H9 (cell line): ENCODE measurements around the gene DIAPH3. TPM values are rescaled to one million over a fixed set of nuclear protein-coding genes. Genes with fewer than 3 reads are reported as not detected.

Experiments
- DNase-seq: peaks from one replicate; pipeline ENCODE4 v3.0.0-alpha.2; 2017
- H2AFZ ChIP-seq: one replicate; pipeline ENCODE4 v1.6.1; 2013; ENCODE audit warnings: mild to moderate bottlenecking, low read length, control low read depth, moderate library complexity
- H2AK5ac ChIP-seq: 2 replicates; pipeline ENCODE4 v1.6.1; 2013; ENCODE audit warnings: low read length, control low read depth, mixed read lengths; ENCODE audit not compliant: insufficient read length
- H2BK120ac ChIP-seq: one replicate; pipeline ENCODE4 v1.6.1; 2013; ENCODE audit warnings: low read depth, mild to moderate bottlenecking, low read length, control low read depth, inconsistent platforms; ENCODE audit not compliant: poor library complexity, severe bottlenecking
- H2BK12ac ChIP-seq: 2 replicates; pipeline ENCODE4 v1.6.1; 2013; ENCODE audit warnings: low read length, control low read depth, mixed read lengths, low read depth; ENCODE audit not compliant: insufficient read length
- H2BK15ac ChIP-seq: 2 replicates; pipeline ENCODE4 v1.6.1; 2013; ENCODE audit warnings: low read depth, low read length, control low read depth
- H2BK20ac ChIP-seq: one replicate; pipeline ENCODE4 v1.6.1; 2013; ENCODE audit warnings: low read depth, mild to moderate bottlenecking, low read length, control low read depth, inconsistent platforms; ENCODE audit not compliant: poor library complexity, severe bottlenecking
- H2BK5ac ChIP-seq: 2 replicates; pipeline ENCODE4 v1.6.1; 2013; ENCODE audit warnings: low read length, control low read depth, mixed read lengths; ENCODE audit not compliant: insufficient read length
- H3K14ac ChIP-seq: 2 replicates; pipeline ENCODE4 v1.6.1; 2013; ENCODE audit warnings: low read length, control low read depth; ENCODE audit not compliant: insufficient read depth
- H3K18ac ChIP-seq: 2 replicates; pipeline ENCODE4 v1.6.1; 2013; ENCODE audit warnings: low read depth, mild to moderate bottlenecking, mixed read lengths, low read length, control low read depth; ENCODE audit not compliant: insufficient read length
- H3K23ac ChIP-seq: 2 replicates; pipeline ENCODE4 v1.6.1; 2013; ENCODE audit warnings: low read length, control low read depth, mixed read lengths, low read depth; ENCODE audit not compliant: insufficient read length
- H3K23me2 ChIP-seq: 2 replicates; pipeline ENCODE4 v1.6.1; 2013; ENCODE audit warnings: low read depth, mild to moderate bottlenecking, mixed read lengths, low read length, control low read depth; ENCODE audit not compliant: insufficient read length, poor library complexity, severe bottlenecking
- H3K27ac ChIP-seq: 2 replicates; pipeline ENCODE4 v1.5.1; 2013; ENCODE audit warnings: low read length, control low read depth, mixed read lengths, low read depth; ENCODE audit not compliant: insufficient read length
- H3K27me3 ChIP-seq: 2 replicates; pipeline ENCODE4 v1.6.1; 2013; ENCODE audit warnings: low read length, control low read depth, inconsistent platforms; ENCODE audit not compliant: insufficient read depth
- H3K4ac ChIP-seq: 2 replicates; pipeline ENCODE4 v1.6.1; 2013; ENCODE audit warnings: low read depth, mild to moderate bottlenecking, control low read depth, inconsistent platforms, low read length, moderate library complexity
- H3K4me1 ChIP-seq: 2 replicates; pipeline ENCODE4 v1.6.1; 2013; ENCODE audit warnings: low read length, control low read depth, inconsistent platforms; ENCODE audit not compliant: insufficient read depth
- H3K4me2 ChIP-seq: 2 replicates; pipeline ENCODE4 v1.6.1; 2013; ENCODE audit warnings: low read length, control low read depth, mixed read lengths; ENCODE audit not compliant: insufficient read length, insufficient read depth
- H3K56ac ChIP-seq: 2 replicates; pipeline ENCODE4 v1.6.1; 2013; ENCODE audit warnings: low read depth, mild to moderate bottlenecking, mixed read lengths, low read length, control low read depth; ENCODE audit not compliant: insufficient read length
- H3K79me1 ChIP-seq: 2 replicates; pipeline ENCODE4 v1.6.1; 2013; ENCODE audit warnings: low read depth, mild to moderate bottlenecking, moderate library complexity, low read length, control low read depth, inconsistent platforms; ENCODE audit not compliant: insufficient read depth, poor library complexity, severe bottlenecking
- H3K79me2 ChIP-seq: 2 replicates; pipeline ENCODE4 v1.6.1; 2013; ENCODE audit warnings: low read length, control low read depth, inconsistent platforms; ENCODE audit not compliant: insufficient read depth
- H3K9ac ChIP-seq: 2 replicates; pipeline ENCODE4 v1.6.1; 2013; ENCODE audit warnings: low read length, control low read depth, mixed read lengths; ENCODE audit not compliant: insufficient read length; ENCODE audit errors: extremely low read depth
- H3K9me3 ChIP-seq: one replicate; pipeline ENCODE4 v1.6.1; 2013; ENCODE audit warnings: low read depth, low read length, inconsistent platforms; ENCODE audit not compliant: control insufficient read depth
- H3T11ph ChIP-seq: one replicate; pipeline ENCODE4 v1.6.1; 2013; ENCODE audit warnings: mild to moderate bottlenecking, low read length, control low read depth, inconsistent platforms
- H4K20me1 ChIP-seq: one replicate; pipeline ENCODE4 v1.6.1; 2013; ENCODE audit not compliant: control insufficient read depth, insufficient read length, insufficient read depth
- H4K5ac ChIP-seq: 2 replicates; pipeline ENCODE4 v1.6.1; 2013; ENCODE audit warnings: low read depth, mild to moderate bottlenecking, mixed read lengths, low read length, control low read depth; ENCODE audit not compliant: insufficient read length
- H4K8ac ChIP-seq: replicated peaks from 2 replicates; pipeline ENCODE4 v1.6.1; 2013; ENCODE audit warnings: low read length, control low read depth, mixed read lengths, low read depth; ENCODE audit not compliant: insufficient read length
- H4K91ac ChIP-seq: 2 replicates; pipeline ENCODE4 v1.6.1; 2013; ENCODE audit warnings: low read depth, mild to moderate bottlenecking, moderate library complexity, mixed read lengths, low read length, control low read depth; ENCODE audit not compliant: insufficient read length
- H3K27ac Mint-ChIP-seq, 3 experiments: 2 replicates in 2 of 3; 3 replicates in 1 of 3; pipeline ENCODE4 v1.8.0; 2020 to 2021; ENCODE audit warnings: mixed read lengths in 3 of 3, mild to moderate bottlenecking in 1 of 3, moderate library complexity in 1 of 3
- H3K27me3 Mint-ChIP-seq: 2 replicates; pipeline ENCODE4 v1.8.0; 2021; ENCODE audit warnings: low read depth, mild to moderate bottlenecking, moderate library complexity, mixed read lengths
- H3K36me3 Mint-ChIP-seq, 3 experiments: 2 replicates in 2 of 3; 3 replicates in 1 of 3; pipeline ENCODE4 v1.8.0; 2020 to 2021; ENCODE audit warnings: low read depth in 3 of 3, mixed read lengths in 3 of 3; ENCODE audit not compliant: insufficient read depth in 1 of 3
- H3K4me1 Mint-ChIP-seq, 2 experiments: 2 replicates each; pipeline ENCODE4 v1.8.0; 2020; ENCODE audit warnings: mixed read lengths in 2 of 2
- H3K4me3 Mint-ChIP-seq, 2 experiments: 2 replicates in 1 of 2; 3 replicates in 1 of 2; pipeline ENCODE4 v1.8.0; 2020 to 2021; ENCODE audit warnings: mild to moderate bottlenecking in 2 of 2, mixed read lengths in 2 of 2, moderate library complexity in 1 of 2
- H3K9me3 Mint-ChIP-seq, 2 experiments: 2 replicates in 1 of 2; 3 replicates in 1 of 2; pipeline ENCODE4 v1.8.0; 2020; ENCODE audit warnings: mild to moderate bottlenecking in 2 of 2, mixed read lengths in 2 of 2, moderate library complexity in 1 of 2
- CTCF ChIP-seq: fragments of 200-600 bp; sonication (generic); conservative IDR thresholded peaks from 3 replicates; pipeline ENCODE4 v1.8.0; 2021; ENCODE audit warnings: antibody characterized with exemption, mild to moderate bottlenecking
- total RNA-seq: library from RNA; stranded (reverse); gene quantifications from 2 replicates; pipeline ENCODE4 v1.2.1, GENCODE V29; 2021

The DIAPH3 gene
- total RNA-seq, 1 experiment from 2014 or later, result 23.1 TPM

GRCh38 chr13:59770451-59770850 is 393.3 kb downstream of the DIAPH3 start:
- no peak overlapping the region for H3K27ac ChIP-seq
- H2AFZ ChIP-seq, result no peak overlapping the region
- H3K27me3 ChIP-seq, result no peaks in the 10 kb centered on the region
- H2BK5ac ChIP-seq, result no peak overlapping the region
- Mint-ChIP-seq H3K36me3 (no peaks in the 10 kb centered on the region), H3K4me1 (peaks cover 15 to 26% of the 10 kb centered on the region in 2 experiments), H3K9me3 (no peaks in the 10 kb centered on the region), H3K27ac (peak overlapping the region; percentile 5 to 93 (median 33); a peak in 4 of 7 replicates), H3K27me3 (no peaks in the 10 kb centered on the region), H3K4me3 (no peak overlapping the region)
- H3K23ac ChIP-seq, result no peak overlapping the region
- H2BK20ac ChIP-seq, result no peak overlapping the region
- no peaks in the 10 kb centered on the region for H4K20me1 ChIP-seq
- no peak overlapping the region for H2BK120ac ChIP-seq
- H3T11ph ChIP-seq, result no peak overlapping the region
- H3K23me2 ChIP-seq, result no peaks in the 10 kb centered on the region
- H3K79me1 ChIP-seq, result no peaks in the 10 kb centered on the region
- no peak overlapping the region for H4K91ac ChIP-seq
- H3K9me3 ChIP-seq, result no peaks in the 10 kb centered on the region
- no peak for DNase-seq
- H3K14ac ChIP-seq, result no peak overlapping the region
- no peak overlapping the region for H3K56ac ChIP-seq
- no peaks in the 10 kb centered on the region; the same call in 1 of the 2 replicates for H3K4me1 ChIP-seq
- no peak overlapping the region for H3K9ac ChIP-seq
- no peak overlapping the region for H3K4me2 ChIP-seq
- H4K8ac ChIP-seq, result no peak overlapping the region
- H3K18ac ChIP-seq, result no peak overlapping the region
- no peak overlapping the region for H4K5ac ChIP-seq
- no peak overlapping the region for H3K4ac ChIP-seq
- H2BK12ac ChIP-seq, result no peak overlapping the region
- no peak overlapping the region for H2BK15ac ChIP-seq
- H2AK5ac ChIP-seq, result no peak overlapping the region
- TF ChIP-seq CTCF, result no peak
- no peaks in the 10 kb centered on the region for H3K79me2 ChIP-seq
